ENCODE data around the gene PRG2.

Gene PRG2

DNA sequence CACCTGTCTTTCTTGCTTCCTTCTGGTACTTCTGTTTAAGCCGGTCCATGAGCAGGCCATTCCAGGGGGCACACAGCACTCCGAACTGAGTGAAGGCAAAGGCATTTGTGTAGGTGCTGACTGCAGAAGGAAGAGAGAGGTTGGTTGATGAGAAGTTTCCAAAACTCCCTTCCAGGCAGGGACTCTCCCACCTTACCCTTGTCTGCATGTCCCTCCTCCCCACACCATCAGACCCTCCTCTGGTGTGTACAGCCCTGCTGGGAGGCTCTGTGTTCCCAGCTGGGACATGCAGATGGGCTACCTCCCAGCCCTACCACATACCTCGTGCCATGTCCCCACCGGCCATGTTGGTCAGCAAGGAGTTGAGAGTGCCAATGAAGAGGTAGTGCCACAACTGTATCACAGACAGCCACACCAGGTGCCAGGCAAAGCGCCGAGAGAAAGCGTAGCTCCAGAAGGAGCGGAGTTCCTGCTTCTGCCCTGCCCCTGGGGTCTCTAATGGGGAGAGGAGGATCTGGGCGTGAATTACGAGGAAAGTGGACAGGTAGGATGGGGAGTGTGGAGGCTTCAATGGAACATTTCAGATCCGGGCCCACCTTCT lies 24.3 kb upstream of the PRG2 start:
- WGBS: 97% methylated on average over 7 of the region's 11 CpGs
- Histone ChIP-seq H2BK5ac (ENCODE audit: low read depth, low read length, poor library complexity, severe bottlenecking) (no peak overlapping the region), H4K91ac (ENCODE audit: low read length) (no peak overlapping the region), H3K4me1 (ENCODE audit: control insufficient read depth, insufficient read depth, low read depth, low read length) (peaks cover 3% of the 10 kb centered on the region), H3K18ac (ENCODE audit: low read depth in 1 of 2, low read length in 2 of 2) (no peak overlapping the region), H3K4me2 (ENCODE audit: low read length, poor library complexity, severe bottlenecking) (no peak overlapping the region), H3K9ac (ENCODE audit: low read length) (peak overlapping the region; percentile 17), H3K9me3 (ENCODE audit: control insufficient read depth, low read length) (peaks cover 6% of the 10 kb centered on the region), H2AFZ (ENCODE audit: low read depth, low read length) (no peak overlapping the region), H3K4ac (ENCODE audit: low read depth in 1 of 2, low read length in 2 of 2) (no peak overlapping the region), H4K8ac (ENCODE audit: low read length) (no peak overlapping the region), H3K23ac (ENCODE audit: low read length in 2 of 2) (no peak overlapping the region), H2AK5ac (ENCODE audit: low read length, severe bottlenecking) (no peak overlapping the region), H2BK120ac (ENCODE audit: low read depth, low read length) (no peak overlapping the region), H2BK12ac (ENCODE audit: low read length in 2 of 2) (no peak overlapping the region), H3K36me3 (ENCODE audit: control insufficient read depth in 1 of 2, insufficient read depth in 2 of 2, low read depth in 1 of 2, low read length in 2 of 2) (peaks cover 35 to 100% of the 10 kb centered on the region in 2 experiments), H3K27me3 (ENCODE audit: control insufficient read depth in 1 of 2, insufficient read depth in 1 of 2, low read length in 2 of 2) (no peaks in the 10 kb centered on the region), H3K14ac (ENCODE audit: low read length in 2 of 2) (no peak overlapping the region), H3K27ac (ENCODE audit: low read length, poor library complexity, severe bottlenecking) (no peak overlapping the region), H2BK15ac (ENCODE audit: low read depth, poor library complexity, severe bottlenecking) (no peak overlapping the region), H3K4me3 (ENCODE audit: insufficient read depth in 1 of 2, low read depth in 1 of 2, low read length in 2 of 2) (no peak overlapping the region), H3K79me1 (replicated peaks; ENCODE audit: low read length, poor library complexity, severe bottlenecking) (peaks cover 4% of the 10 kb centered on the region)
- DNase-seq: no peak

DNA sequence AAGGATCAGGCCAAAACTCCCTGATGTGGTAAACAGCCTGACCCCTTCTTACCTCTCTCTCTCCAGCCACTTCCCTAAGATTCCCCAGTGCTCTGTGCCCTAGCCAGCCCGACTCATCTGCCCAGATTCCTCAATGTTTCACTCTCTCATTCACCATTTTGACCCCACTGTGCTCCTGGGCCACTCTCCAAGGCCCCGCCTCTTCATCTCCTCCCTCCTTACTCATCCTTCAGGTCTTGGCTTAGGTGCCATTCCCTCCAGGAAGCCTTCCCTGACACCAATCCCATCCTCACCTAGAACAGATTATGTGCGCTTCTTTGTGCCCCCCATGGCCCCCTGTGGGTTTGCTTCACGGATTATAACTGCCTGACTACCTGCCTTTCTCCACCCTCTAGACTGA lies 23.2 kb upstream of the PRG2 start:
- no peak overlapping the region for H3K27ac ChIP-seq (ENCODE audit: low read length, poor library complexity, severe bottlenecking)
- no peak overlapping the region for H3K9ac ChIP-seq (ENCODE audit: low read length)
- peaks cover 44 to 100% of the 10 kb centered on the region in 2 experiments for H3K36me3 ChIP-seq (ENCODE audit: control insufficient read depth in 1 of 2, insufficient read depth in 2 of 2, low read depth in 1 of 2, low read length in 2 of 2)
- no peak overlapping the region for H3K14ac ChIP-seq (ENCODE audit: low read length in 2 of 2)
- peaks cover 3% of the 10 kb centered on the region for H3K4me1 ChIP-seq (ENCODE audit: control insufficient read depth, insufficient read depth, low read depth, low read length)
- DNase-seq: no peak
- WGBS: 89% methylated on average over 4 of the region's 4 CpGs
- no peak overlapping the region for H3K18ac ChIP-seq (ENCODE audit: low read depth in 1 of 2, low read length in 2 of 2)
- no peak overlapping the region for H3K4me2 ChIP-seq (ENCODE audit: low read length, poor library complexity, severe bottlenecking)
- H3K4me3 ChIP-seq (ENCODE audit: insufficient read depth in 1 of 2, low read depth in 1 of 2, low read length in 2 of 2): no peak overlapping the region
- H2BK5ac ChIP-seq (ENCODE audit: low read depth, low read length, poor library complexity, severe bottlenecking): no peak overlapping the region
- H2BK120ac ChIP-seq (ENCODE audit: low read depth, low read length): no peak overlapping the region
- no peak overlapping the region for H4K8ac ChIP-seq (ENCODE audit: low read length)
- no peak overlapping the region for H2AFZ ChIP-seq (ENCODE audit: low read depth, low read length)
- no peak overlapping the region for H3K4ac ChIP-seq (ENCODE audit: low read depth in 1 of 2, low read length in 2 of 2)
- H2BK12ac ChIP-seq (ENCODE audit: low read length in 2 of 2): no peak overlapping the region
- no peaks in the 10 kb centered on the region for H3K27me3 ChIP-seq (ENCODE audit: control insufficient read depth in 1 of 2, insufficient read depth in 1 of 2, low read length in 2 of 2)
- H2AK5ac ChIP-seq (ENCODE audit: low read length, severe bottlenecking): no peak overlapping the region
- H3K79me1 ChIP-seq (replicated peaks; ENCODE audit: low read length, poor library complexity, severe bottlenecking): peaks cover 4% of the 10 kb centered on the region
- peaks cover 6% of the 10 kb centered on the region for H3K9me3 ChIP-seq (ENCODE audit: control insufficient read depth, low read length)
- H2BK15ac ChIP-seq (ENCODE audit: low read depth, poor library complexity, severe bottlenecking): no peak overlapping the region
- no peak overlapping the region for H4K91ac ChIP-seq (ENCODE audit: low read length)
- no peak overlapping the region for H3K23ac ChIP-seq (ENCODE audit: low read length in 2 of 2)

DNA sequence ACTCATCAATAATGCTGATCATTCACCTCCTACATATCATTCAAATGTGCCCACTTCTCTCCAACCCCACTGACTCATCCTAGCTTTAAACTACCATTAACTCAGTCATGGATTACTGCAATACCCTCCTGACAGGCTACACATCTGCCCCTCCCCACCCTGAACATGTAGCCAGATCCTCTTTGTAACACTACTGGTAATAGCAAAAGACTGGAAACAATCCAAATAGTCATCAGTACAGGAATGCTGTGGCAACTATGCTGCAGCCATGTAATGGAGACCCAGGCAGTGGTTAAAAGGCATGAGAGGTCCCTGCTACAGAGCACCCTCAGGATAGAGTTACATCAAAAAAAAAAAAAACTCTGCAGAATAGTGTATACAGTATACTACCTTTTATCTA lies 19.8 kb upstream of the PRG2 start:
- Histone ChIP-seq H3K4me3 (ENCODE audit: insufficient read depth in 1 of 2, low read depth in 1 of 2, low read length in 2 of 2) (no peak overlapping the region), H2BK12ac (ENCODE audit: low read length in 2 of 2) (no peak overlapping the region), H3K36me3 (ENCODE audit: control insufficient read depth in 1 of 2, insufficient read depth in 2 of 2, low read depth in 1 of 2, low read length in 2 of 2) (peaks cover 30 to 100% of the 10 kb centered on the region in 2 experiments), H4K91ac (ENCODE audit: low read length) (no peak overlapping the region), H3K9ac (ENCODE audit: low read length) (no peak overlapping the region), H3K79me1 (replicated peaks; ENCODE audit: low read length, poor library complexity, severe bottlenecking) (peaks cover 2% of the 10 kb centered on the region), H2BK120ac (ENCODE audit: low read depth, low read length) (no peak overlapping the region), H3K4me2 (ENCODE audit: low read length, poor library complexity, severe bottlenecking) (no peak overlapping the region), H3K18ac (ENCODE audit: low read depth in 1 of 2, low read length in 2 of 2) (no peak overlapping the region), H3K9me3 (ENCODE audit: control insufficient read depth, low read length) (no peaks in the 10 kb centered on the region), H3K14ac (ENCODE audit: low read length in 2 of 2) (no peak overlapping the region), H3K27me3 (ENCODE audit: control insufficient read depth in 1 of 2, insufficient read depth in 1 of 2, low read length in 2 of 2) (no peaks in the 10 kb centered on the region), H3K4me1 (ENCODE audit: control insufficient read depth, insufficient read depth, low read depth, low read length) (peaks cover 20% of the 10 kb centered on the region), H2BK5ac (ENCODE audit: low read depth, low read length, poor library complexity, severe bottlenecking) (no peak overlapping the region), H2AK5ac (ENCODE audit: low read length, severe bottlenecking) (no peak overlapping the region), H3K4ac (ENCODE audit: low read depth in 1 of 2, low read length in 2 of 2) (no peak overlapping the region), H3K27ac (ENCODE audit: low read length, poor library complexity, severe bottlenecking) (no peak overlapping the region), H4K8ac (ENCODE audit: low read length) (no peak overlapping the region), H3K23ac (ENCODE audit: low read length in 2 of 2) (no peak overlapping the region), H2AFZ (ENCODE audit: low read depth, low read length) (no peak overlapping the region), H2BK15ac (ENCODE audit: low read depth, poor library complexity, severe bottlenecking) (no peak overlapping the region)
- peak; percentile 32 for DNase-seq

DNA sequence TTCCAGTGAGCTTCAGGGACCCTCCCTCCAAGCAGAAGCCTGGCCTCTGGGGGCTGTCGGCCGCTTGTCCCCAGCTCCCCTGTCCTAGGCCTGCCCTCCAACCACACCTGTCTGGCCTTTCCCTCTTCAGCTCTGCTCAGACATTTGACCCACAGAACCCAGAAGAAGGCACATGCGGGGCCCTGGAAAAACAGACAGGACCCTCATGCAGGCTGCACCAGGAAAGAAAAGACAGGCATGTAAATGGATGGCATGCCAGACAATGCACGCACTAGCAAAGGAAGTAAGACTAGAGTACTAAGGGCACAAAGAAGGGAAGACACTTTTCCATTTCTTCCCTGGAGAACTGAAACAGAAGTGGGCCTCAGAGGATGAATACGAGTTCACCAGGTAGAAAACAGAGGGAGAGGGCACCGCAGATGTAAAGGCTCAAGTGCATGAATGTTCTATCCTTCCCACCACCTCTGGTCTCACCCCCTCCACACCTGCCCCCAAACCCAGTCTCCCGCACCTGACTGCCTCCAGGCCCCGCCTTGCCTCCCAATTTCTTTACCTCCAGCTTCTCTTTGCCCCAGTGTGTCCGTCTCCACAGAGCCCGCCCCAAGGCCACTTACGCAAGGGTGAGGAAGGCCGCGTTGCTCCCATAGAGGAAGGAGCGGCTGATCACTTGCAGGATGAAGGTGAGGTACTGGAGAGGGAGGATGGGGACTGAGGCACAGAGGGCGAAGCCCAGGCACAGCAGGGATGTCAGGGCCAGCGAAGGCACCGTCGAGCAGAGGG lies 19.1 kb upstream of the PRG2 start:
- Histone ChIP-seq H3K79me1 (replicated peaks; ENCODE audit: low read length, poor library complexity, severe bottlenecking) (peaks cover 2% of the 10 kb centered on the region), H3K9ac (ENCODE audit: low read length) (no peak overlapping the region), H3K4me1 (ENCODE audit: control insufficient read depth, insufficient read depth, low read depth, low read length) (peaks cover 20% of the 10 kb centered on the region), H3K4ac (ENCODE audit: low read depth in 1 of 2, low read length in 2 of 2) (no peak overlapping the region), H2AK5ac (ENCODE audit: low read length, severe bottlenecking) (no peak overlapping the region), H3K23ac (ENCODE audit: low read length in 2 of 2) (no peak overlapping the region), H2BK12ac (ENCODE audit: low read length in 2 of 2) (no peak overlapping the region), H3K4me2 (ENCODE audit: low read length, poor library complexity, severe bottlenecking) (no peak overlapping the region), H3K4me3 (ENCODE audit: insufficient read depth in 1 of 2, low read depth in 1 of 2, low read length in 2 of 2) (no peak overlapping the region), H3K36me3 (ENCODE audit: control insufficient read depth in 1 of 2, insufficient read depth in 2 of 2, low read depth in 1 of 2, low read length in 2 of 2) (peaks cover 23 to 97% of the 10 kb centered on the region in 2 experiments), H3K14ac (ENCODE audit: low read length in 2 of 2) (no peak overlapping the region), H3K9me3 (ENCODE audit: control insufficient read depth, low read length) (no peaks in the 10 kb centered on the region), H3K18ac (ENCODE audit: low read depth in 1 of 2, low read length in 2 of 2) (no peak overlapping the region), H2AFZ (ENCODE audit: low read depth, low read length) (no peak overlapping the region), H2BK5ac (ENCODE audit: low read depth, low read length, poor library complexity, severe bottlenecking) (no peak overlapping the region), H2BK120ac (ENCODE audit: low read depth, low read length) (no peak overlapping the region), H4K91ac (ENCODE audit: low read length) (no peak overlapping the region), H2BK15ac (ENCODE audit: low read depth, poor library complexity, severe bottlenecking) (no peak overlapping the region), H3K27me3 (ENCODE audit: control insufficient read depth in 1 of 2, insufficient read depth in 1 of 2, low read length in 2 of 2) (no peaks in the 10 kb centered on the region), H3K27ac (ENCODE audit: low read length, poor library complexity, severe bottlenecking) (no peak overlapping the region), H4K8ac (ENCODE audit: low read length) (no peak overlapping the region)
- WGBS: 97% methylated on average over 18 of the region's 18 CpGs
- DNase-seq: no peak

Measured in mesenchymal stem cell (in vitro differentiated cells and primary cell).